Measurements from ENCODE around the gene TMEM86B.
"Not testable (repeated sequence)": the region's sequence is repeated elsewhere in the genome, so short reads cannot be mapped to it uniquely, and the experiment has no call there.

DNA sequence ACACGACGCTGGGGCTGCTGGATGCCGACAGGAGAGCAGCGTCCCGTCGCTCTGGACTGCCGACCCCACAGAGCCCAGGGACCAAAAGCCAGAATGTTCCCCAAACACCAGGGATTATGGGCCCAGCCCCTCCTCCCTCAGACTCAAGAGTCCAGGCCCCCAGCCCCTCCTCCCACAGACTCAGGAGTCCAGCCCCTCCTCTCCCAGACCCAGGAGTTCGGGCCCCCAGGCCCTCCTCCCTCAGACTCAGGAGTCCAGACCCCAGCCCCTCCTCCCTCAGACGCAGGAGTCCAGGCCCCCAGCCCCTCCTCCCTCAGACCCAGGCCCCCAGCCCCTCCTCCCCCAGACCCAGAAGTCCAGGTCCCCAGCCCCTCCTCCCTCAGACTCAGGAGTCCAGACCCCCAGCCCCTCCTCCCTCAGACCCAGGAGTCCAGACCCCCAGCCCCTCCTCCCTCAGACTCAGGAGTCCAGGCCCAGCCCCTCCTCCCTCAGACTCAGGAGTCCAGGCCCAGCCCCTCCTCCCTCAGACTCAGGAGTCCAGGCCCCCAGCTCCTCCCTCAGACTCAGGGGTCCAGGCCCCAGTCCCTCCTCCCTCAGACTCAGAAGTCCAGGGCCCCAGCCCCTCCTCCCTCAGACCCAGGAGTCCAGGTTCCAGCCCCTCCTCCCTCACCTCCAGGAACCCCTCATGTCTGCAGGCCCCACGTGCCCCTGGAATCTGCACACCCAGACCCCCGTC, 3.7 kb downstream of the TMEM86B start:
- TF ChIP-seq, protein P1, sequence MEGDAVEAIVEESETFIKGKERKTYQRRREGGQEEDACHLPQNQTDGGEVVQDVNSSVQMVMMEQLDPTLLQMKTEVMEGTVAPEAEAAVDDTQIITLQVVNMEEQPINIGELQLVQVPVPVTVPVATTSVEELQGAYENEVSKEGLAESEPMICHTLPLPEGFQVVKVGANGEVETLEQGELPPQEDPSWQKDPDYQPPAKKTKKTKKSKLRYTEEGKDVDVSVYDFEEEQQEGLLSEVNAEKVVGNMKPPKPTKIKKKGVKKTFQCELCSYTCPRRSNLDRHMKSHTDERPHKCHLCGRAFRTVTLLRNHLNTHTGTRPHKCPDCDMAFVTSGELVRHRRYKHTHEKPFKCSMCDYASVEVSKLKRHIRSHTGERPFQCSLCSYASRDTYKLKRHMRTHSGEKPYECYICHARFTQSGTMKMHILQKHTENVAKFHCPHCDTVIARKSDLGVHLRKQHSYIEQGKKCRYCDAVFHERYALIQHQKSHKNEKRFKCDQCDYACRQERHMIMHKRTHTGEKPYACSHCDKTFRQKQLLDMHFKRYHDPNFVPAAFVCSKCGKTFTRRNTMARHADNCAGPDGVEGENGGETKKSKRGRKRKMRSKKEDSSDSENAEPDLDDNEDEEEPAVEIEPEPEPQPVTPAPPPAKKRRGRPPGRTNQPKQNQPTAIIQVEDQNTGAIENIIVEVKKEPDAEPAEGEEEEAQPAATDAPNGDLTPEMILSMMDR (IDR thresholded peaks at IDR 0.05) = not testable (repeated sequence)
- not testable (repeated sequence) for TF ChIP-seq POLR2A (IDR thresholded peaks at IDR 0.05)

Measured in right lobe of liver (tissue), 4 donors.